Chondrocyte (in vitro differentiated cells): ENCODE measurements around the gene IRX3. TPM values are rescaled to one million over a fixed set of nuclear protein-coding genes. Genes with fewer than 3 reads are reported as not detected.

Experiments used
- DNase-seq: peaks from one replicate; pipeline ENCODE4 v3.0.0; 2021; ENCODE audit warnings: mixed read lengths, low spot score
- H3K27ac Mint-ChIP-seq: one replicate; pipeline ENCODE4 v1.8.0; 2021; ENCODE audit warnings: mild to moderate bottlenecking, moderate library complexity, mixed read lengths; ENCODE audit not compliant: unreplicated experiment
- H3K27me3 Mint-ChIP-seq: 2 replicates; pipeline ENCODE4 v1.8.0; 2021; ENCODE audit warnings: low read depth, mixed read lengths
- H3K36me3 Mint-ChIP-seq: 2 replicates; pipeline ENCODE4 v1.8.0; 2021; ENCODE audit warnings: low read depth, mixed read lengths
- H3K4me1 Mint-ChIP-seq: 2 replicates; pipeline ENCODE4 v1.8.0; 2021; ENCODE audit warnings: low read depth, mild to moderate bottlenecking, mixed read lengths
- H3K4me3 Mint-ChIP-seq: one replicate; pipeline ENCODE4 v1.8.0; 2021; ENCODE audit warnings: mild to moderate bottlenecking, moderate library complexity, mixed read lengths; ENCODE audit not compliant: unreplicated experiment
- H3K9me3 Mint-ChIP-seq: 2 replicates; pipeline ENCODE4 v1.8.0; 2021; ENCODE audit warnings: low read depth, mixed read lengths
- CTCF ChIP-seq: fragments of 200-600 bp; sonication (generic); IDR thresholded peaks from 2 replicates; pipeline ENCODE4 v1.5.0; 2021; ENCODE audit warnings: antibody characterized with exemption, mild to moderate bottlenecking, moderate library complexity
- total RNA-seq: library from RNA; stranded (reverse); gene quantifications from 3 replicates; pipeline ENCODE4 v1.2.1, GENCODE V29; 2021

The IRX3 gene
- total RNA-seq, 1 donor from 2014 or later, result 0.47 TPM

- Mint-ChIP-seq H3K36me3 (peaks cover 1% of the 10 kb centered on the region), H3K27ac (no peak overlapping the region), H3K4me1 (peaks cover 40% of the 10 kb centered on the region), H3K4me3 (no peak overlapping the region), H3K27me3 (peaks cover 62% of the 10 kb centered on the region), H3K9me3 (no peaks in the 10 kb centered on the region)
- TF ChIP-seq CTCF, result no peak
- DNase-seq, result no peak
These were observed 2.3 kb upstream of the IRX3 start for GRCh38 chr16:54288835-54289241.

GRCh38 chr16:54288030-54288834 is 1.6 kb upstream of the IRX3 start:
- Mint-ChIP-seq H3K27ac (no peak overlapping the region), H3K4me3 (no peak overlapping the region), H3K4me1 (peaks cover 44% of the 10 kb centered on the region), H3K27me3 (peaks cover 61% of the 10 kb centered on the region), H3K36me3 (peaks cover 1% of the 10 kb centered on the region), H3K9me3 (no peaks in the 10 kb centered on the region)
- TF ChIP-seq CTCF, result no peak
- DNase-seq, result no peak

- no peak for DNase-seq
- no peak overlapping the region for H3K27ac Mint-ChIP-seq
These were observed 793 bp upstream of the IRX3 start for GRCh38 chr16:54287131-54288029.

GRCh38 chr16:54286090-54286365 is 559 bp downstream of the IRX3 start:
- Mint-ChIP-seq H3K4me3 (peak overlapping the region; percentile 83), H3K27ac (no peak overlapping the region), H3K27me3 (peaks cover 63% of the 10 kb centered on the region), H3K4me1 (peaks cover 47% of the 10 kb centered on the region), H3K9me3 (no peaks in the 10 kb centered on the region), H3K36me3 (peaks cover 1% of the 10 kb centered on the region)
- DNase-seq, result no peak
- no peak for TF ChIP-seq CTCF

More at GRCh38 chr16:54287131-54288029, 793 bp upstream of the IRX3 start:
- H3K27me3 Mint-ChIP-seq, result peaks cover 62% of the 10 kb centered on the region
- H3K9me3 Mint-ChIP-seq, result no peaks in the 10 kb centered on the region
- no peak for TF ChIP-seq CTCF
- peaks cover 1% of the 10 kb centered on the region for H3K36me3 Mint-ChIP-seq
- peak overlapping the region; percentile 62 for H3K4me3 Mint-ChIP-seq
- H3K4me1 Mint-ChIP-seq, result peaks cover 47% of the 10 kb centered on the region

GRCh38 chr16:54285414-54286089 is 1.0 kb downstream of the IRX3 start:
- H3K27ac Mint-ChIP-seq, result no peak overlapping the region
- no peak for DNase-seq
- TF ChIP-seq CTCF, result peak; percentile 20
- no peaks in the 10 kb centered on the region for H3K9me3 Mint-ChIP-seq
- H3K4me1 Mint-ChIP-seq, result peaks cover 43% of the 10 kb centered on the region
- peaks cover 1% of the 10 kb centered on the region for H3K36me3 Mint-ChIP-seq
- peak overlapping the region; percentile 67 for H3K4me3 Mint-ChIP-seq
- peaks cover 63% of the 10 kb centered on the region for H3K27me3 Mint-ChIP-seq
